HG02588 (cell line): ENCODE results near the gene PLXDC2.

ENCODE experiments used
- ATAC-seq: cut with Tn5 transposase; IDR thresholded peaks from one replicate; pipeline ENCODE4 v1.9.1; 2021; ENCODE audit warnings: mild to moderate bottlenecking, moderate library complexity; ENCODE audit not compliant: unreplicated experiment

The PLXDC2 gene

DNA sequence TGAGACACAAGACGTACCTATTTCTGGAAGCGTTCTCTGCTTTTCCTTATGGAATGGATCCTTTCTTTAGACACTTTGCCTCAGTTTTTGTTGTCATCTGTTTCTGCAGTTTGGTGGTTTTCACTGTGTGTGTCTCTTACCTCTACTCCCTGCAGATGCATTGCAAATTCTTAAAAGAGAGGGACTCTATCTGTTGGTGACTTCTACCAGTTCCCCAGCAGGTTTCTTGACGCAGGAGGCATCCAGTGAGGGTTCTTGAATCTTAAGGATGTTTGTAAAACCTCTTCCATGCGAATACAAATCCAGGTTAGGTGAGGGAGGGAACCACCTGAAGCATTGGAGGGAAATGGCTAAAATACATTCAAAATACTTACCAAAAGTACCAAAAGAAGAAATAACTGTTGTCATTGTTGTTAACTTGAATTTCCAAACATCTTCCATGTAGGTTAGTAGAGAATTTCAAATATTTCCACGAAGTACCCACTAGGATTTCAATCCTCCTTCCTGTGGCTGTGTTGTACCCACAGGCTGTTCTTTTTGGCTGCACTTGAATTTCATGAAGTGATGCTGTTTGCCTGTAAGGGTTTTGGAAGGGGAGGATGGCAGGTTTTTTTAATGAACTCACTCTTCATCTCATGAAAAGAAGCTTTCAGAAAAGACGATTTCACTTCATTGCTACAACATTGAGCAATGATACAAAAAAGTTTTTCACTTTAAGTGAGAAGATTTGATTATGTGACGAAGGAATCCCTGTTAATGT is 32.2 kb downstream of the PLXDC2 start:
- no peak for ATAC-seq

DNA sequence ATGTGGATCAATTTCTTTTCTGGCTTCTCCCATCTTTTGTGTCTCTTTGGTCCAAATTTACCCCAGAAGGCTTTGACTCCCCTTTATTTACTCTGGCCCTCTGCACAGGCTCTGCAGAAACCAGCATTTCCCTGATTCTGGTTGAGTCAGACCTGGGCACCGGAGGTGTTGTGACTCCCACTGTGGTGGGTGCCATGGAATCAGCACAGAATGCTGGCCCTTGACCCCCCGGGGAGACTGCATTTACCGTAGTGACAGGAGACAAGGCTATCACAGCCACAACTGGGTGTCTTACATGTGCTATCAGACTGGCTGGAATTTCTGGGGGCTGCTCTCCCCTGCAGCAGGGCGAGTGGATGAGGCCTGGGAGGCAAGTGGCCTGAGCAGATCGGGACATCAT is 37.6 kb downstream of the PLXDC2 start:
- no peak for ATAC-seq

DNA sequence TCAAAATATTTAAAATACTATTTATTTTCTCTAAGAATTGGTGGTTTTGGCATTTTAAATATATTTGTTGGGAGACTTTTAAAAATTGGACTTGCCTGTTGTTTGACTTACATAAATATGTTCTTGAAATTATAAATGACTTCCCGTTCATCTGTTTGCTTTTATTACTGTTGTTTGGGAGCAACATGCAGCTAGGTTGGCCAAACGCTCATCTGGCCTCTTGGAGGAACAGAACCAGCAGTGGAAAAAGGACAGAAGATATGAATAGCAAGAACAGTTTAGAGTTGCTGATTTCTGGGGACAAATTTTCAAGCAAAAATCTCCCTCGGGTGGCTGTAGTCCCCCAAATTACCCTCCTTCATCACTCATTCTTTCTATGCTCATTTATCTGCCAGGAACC is 41.6 kb downstream of the PLXDC2 start:
- no peak for ATAC-seq

DNA sequence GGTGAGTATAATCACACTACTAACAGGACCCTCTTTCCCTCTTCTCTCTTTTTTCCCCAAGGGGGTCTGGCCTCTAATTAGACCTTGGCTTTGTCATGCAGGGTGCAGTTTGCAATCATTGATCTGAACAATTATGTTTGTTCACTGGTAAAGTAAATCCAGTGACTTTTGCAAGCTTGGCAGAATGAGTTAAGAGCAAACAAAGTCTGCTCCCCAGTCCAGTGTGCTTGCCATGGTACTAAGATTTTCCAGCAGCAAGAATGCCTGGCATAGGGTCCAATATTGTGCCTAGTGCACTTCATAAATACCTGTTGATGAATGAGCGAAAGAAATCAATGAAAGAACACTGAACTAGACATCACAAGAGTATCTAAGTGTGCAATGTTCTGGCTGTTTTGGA is 43.9 kb downstream of the PLXDC2 start:
- no peak for ATAC-seq

DNA sequence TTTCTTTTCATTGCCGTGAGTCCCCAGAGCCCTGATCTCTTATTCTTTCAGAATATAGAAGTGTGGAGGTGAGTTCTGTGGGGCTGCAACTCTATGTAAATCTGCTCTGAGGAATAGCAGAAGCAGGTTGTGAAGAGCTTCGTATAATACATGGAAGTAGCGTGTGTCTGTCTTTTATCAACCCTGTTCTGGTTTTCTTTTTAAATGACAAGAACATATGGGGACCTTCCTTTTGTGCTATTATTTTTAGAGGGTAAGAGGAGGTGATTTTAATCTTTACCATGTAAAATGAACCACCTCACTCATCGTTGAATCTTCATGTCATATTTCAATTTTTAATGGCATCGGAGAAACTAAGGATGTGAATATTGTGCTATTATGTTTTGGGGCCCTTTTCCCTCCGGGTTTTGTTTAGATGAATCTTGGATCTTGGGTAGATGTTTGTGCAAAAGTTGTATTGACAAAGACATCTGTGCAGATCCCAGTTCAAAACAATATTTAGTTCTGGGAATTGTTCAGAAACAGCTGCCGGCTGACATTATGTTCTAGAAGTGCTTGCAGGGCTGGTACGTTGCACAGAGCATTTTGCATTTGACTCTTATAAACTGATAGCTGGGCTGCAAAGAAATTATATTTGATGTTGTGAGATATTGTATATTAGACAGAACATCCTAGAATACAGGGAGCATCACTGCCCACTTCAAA is 46.7 kb downstream of the PLXDC2 start:
- no peak for ATAC-seq

DNA sequence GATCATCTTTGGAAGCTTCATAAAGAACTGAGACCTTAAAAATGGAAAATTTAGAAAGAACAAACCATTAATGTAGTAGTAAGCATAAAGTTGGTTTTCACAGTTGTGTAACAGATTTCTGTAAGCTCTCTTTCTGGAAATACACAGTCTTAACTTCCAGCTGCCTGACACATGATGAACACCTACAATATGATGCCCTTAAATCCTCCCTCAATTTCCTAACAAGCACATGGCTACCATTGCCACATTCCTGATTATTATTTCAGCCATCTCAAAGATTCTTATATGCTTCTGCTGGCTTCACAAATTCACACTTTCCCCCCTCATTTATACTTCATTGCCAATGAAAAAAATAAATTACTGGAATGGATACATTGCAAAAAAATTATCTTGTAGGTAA is 49.4 kb downstream of the PLXDC2 start:
- ATAC-seq, result no peak

DNA sequence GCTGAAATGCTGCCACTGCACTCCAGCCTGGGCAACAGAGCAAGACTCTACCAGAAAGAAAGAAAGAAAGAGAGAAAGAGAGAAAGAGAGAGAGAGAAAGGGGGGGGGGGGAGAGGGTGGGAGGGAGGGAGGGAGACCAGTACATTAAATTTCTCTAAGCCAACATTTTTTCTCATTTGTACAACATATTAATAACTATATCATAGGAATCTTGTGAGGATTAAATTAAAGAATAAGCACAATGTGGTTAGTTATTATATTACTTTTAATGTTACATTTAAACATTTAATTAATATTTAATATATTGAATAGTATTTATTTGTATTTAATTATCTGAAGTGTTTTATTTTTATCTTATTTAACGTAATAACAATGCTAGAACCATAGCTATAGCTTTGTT is 53.1 kb downstream of the PLXDC2 start:
- no peak for ATAC-seq

DNA sequence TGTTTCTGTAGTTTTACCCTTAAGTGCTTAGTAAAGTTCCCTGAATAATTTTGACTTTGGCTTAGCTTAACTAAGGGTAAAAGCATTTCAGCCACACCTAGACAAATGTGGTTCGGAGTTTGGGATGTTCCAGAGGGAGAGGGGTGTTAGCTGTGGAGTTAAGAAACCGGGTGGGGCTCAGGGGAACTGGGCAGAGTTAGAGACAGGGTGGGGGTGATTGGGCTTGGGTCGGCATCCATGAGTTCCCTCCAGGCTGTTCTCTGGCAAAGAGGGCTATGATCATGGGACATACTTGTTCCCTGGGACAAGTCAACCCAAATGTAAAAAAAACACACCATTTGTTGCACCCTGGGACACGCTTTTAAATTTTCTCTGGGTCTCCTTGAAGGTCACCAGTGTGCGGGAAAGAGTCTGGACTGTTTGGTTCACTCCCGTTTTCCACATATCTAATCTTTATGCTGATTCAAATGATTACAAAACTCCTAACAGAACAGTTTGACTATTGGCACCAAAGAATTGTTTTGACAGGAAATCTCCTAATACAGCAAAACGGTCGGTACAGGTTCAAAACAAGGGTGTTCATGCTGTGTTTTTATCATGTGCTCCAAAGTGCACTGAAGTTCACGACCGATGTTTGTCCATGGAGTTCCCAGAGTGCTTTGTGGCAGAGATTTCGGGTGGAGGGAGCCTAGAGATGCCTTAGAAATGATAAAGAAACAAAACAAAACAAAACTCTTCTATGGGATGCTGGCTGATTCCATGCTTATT is 56.5 kb downstream of the PLXDC2 start:
- no peak for ATAC-seq

DNA sequence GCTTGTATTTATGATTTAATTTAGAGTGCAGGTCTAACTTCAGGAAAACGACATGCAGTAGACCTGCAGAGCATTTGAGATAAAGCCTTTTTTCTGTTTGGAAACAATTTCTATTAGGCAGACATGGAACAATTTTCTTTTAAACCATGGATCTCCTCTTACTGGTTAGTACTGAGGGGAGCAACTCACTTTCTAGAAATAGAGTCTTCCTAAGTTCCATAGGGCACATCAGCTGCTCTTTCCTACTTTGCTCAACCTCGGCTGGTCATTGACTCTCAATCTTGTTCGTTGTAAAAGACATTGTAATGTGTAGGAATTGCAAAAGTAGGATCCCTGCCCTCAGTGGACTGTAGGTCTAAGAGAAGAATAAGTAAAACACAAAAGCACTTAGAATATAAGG is 58.0 kb downstream of the PLXDC2 start:
- ATAC-seq, result no peak

DNA sequence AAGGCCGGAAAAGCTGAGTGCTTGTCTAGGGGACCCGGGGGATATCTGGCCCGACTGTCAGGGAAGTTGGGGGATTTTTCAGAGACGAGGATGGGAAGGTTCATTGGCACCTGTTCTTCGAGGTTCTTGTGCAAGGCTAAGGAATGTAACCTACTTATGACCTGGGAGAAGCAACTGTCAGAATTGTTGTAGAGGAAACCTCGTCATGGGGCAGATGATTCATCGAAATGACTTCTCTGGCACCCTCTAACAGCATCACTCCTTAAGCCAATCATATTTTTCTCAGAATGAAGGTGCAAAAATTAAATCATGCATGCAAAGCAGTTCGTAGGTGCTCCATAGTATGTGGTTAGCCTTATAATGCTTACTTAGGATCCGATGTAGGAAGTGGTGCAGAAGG is 58.6 kb downstream of the PLXDC2 start:
- ATAC-seq, result no peak

DNA sequence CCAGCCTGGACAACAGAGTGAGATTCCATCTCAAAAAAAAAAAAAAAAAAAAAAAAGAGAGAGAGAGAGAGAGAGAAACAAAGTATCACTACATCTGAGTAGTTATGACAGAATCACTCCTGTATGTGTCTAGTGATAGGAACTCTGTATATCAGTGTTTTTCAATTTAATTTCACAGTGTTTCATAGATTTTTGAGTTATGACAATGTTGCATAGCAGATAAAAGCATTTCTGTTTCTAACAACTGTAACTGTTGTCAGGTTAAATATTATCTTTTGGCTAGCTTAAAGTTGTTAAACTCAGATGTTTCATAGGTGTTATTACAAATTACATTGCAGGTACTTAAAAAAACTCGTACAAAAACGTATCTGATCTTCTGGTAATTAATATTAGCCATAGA is 60.3 kb downstream of the PLXDC2 start:
- no peak for ATAC-seq

DNA sequence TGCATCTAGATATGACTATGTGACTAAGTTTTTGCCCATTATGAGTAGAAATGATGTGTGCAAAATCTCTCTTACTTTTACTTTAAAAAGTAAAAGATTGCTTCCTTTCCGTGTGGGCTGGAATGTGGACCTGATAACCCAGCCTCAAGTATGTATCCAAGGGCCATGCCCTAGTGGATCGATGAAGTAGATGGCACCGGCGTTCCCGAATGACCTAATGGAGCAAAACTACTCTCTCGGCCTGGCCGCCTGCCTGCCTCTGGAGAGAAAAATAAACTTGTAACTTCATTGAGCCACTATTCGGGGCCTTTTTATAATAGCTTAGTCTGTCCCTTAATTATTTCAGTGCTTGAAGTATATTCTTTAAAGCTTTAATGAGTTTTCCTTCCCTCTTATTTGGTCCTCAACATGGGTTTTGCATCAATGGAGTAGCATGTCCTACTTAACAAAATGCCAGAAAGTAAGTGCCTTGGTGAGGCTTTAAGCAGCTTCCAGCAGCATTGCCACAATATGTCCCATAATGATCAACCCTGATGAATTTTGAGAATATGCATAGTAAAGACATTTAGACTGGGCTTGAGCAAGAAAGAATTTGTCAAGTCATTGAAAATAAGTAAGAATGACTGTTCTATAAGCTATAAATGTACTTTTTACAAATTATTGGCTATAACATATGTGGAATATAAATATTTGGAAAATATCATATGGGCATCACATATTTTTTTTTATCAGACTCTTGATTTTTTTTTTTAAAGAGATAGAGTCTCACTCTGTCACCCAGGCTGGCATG is 61.4 kb downstream of the PLXDC2 start:
- ATAC-seq, result no peak

DNA sequence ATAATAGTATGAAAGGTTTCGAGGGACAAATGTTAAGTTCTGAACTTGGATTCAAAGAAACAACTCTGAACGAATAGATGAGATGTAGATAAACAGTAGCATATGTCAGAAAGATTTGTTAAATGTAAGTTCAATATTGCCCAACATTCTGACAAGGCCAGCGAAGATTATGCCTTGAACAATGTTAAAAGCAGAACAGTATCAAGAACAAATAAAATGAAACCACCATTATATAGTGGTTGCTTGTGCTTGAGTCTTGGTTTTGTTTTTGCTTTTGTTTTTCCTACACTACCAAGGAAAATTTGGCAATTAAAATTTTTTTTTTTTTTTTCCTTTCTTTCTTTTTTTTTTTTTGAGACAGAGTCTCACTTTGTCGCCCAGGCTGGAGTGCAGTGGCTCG is 66.4 kb downstream of the PLXDC2 start:
- ATAC-seq, result no peak

DNA sequence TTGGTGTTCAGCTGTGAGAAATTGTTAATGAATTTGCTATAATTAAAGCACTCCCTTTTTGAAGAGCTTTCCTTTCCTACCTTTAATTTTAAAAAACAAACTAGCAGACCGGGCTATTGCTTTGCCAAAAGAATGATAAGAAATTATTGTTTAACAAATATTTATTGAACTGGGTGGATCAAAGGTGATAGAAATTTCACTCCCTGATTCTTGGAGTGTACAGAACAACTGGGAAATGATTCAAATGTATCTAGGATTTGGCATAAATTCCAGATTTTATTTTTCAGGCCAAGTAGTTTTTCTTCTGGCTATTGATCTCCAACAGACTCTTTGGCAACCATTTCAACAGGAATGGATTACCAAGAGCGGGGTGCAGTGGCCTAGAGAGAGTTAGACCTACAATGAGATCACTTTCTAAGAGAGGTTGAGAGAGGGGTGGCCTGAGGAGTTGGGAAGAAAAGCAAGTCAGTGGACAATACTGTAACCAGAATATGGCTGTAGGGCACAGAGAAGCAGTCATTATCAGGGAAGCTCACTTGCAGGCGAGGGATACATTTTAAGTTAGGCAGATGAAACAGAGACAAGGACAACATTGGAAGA is 71.9 kb downstream of the PLXDC2 start:
- ATAC-seq, result no peak

DNA sequence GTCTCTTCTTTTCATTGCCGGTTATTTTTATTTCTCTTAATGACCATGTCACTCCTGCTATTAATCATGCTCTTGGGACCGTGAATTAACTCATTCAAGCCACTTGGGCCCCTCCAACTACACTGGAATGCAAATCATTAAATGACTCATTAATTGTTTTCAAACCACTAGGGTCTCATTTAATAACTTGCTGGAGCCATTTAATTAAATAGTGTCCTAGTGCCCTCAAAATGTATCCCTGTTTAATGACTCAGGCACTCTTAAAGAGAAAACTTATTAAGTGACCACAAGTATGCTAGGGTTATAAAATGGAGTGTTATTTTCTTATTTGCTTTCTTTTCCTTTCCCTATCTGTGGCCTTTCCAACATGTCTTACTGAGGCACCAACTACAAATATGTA is 73.0 kb downstream of the PLXDC2 start:
- no peak for ATAC-seq

DNA sequence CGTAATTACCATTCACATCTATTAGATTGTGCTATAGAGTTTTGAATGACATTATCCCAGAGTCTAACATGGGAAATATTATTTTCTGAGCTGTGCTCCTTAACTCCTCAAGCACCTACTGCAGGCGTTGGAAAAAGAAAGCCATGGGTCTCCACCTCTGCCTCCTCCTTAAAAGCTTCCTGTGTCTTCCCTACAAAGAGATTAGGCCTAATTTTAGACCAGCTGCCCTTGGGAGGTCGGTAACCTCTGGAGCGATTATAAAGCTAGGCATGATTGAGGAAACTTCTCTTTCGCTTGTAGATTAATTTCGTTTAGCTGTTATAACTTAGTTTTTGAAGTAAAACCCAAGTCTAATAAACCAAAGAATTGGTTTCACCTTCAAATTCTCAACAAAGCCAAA is 75.2 kb downstream of the PLXDC2 start:
- no peak for ATAC-seq

DNA sequence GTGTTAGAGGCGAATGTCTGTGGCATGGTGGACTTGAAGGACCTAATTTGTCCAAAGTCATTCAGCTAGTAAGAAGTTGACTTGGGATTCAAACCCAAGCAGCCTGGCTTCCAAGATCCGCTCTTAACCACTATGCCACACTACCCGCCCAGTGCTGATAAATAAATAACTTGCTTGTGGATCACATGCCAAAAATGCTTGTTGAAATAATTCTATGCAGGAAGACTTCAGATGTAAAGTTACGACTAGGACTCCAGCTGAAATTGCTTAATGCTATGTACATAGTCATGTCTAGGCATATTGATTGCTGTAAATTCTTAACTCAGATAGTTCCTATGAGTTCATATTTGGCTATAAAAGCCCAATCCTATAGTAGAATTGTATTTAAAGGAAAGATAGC is 76.0 kb downstream of the PLXDC2 start:
- no peak for ATAC-seq

DNA sequence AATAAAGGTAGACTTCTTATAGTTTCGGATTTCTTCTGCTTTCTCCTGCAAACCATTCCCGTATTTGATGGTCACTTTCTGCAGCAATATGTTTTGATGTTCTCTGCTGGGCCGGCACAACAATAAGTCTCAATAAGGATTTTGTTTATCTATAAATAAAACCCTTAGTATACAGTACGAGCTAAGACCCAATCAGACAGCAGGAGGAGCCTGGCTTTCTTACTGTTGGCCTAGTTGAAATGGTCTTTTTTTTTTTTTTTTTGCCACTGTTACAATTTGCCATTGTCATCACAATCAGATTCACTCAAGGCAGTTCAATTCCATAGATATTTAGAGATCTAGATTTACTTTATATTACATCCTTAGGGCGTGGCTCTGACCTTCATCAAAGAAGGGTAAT is 76.4 kb downstream of the PLXDC2 start:
- no peak for ATAC-seq

DNA sequence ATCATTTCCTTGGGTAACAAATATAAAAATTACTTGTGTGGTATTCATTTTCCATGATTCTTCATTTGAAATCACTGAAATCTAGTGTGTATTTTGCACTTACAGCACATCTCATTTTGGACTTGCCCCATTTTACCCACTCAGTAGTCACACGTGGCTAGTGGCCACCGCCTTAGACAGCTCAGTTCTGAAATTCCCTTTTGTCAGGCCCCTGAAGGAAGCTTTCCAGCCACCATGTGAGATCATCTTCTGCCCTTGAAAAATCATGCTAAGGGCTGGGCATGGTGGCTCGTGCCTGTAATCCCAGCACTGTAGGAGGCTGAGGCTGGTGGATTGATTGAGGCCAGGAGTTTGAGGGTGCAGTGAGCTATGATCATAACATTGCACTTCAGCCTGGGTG is 79.3 kb downstream of the PLXDC2 start:
- no peak for ATAC-seq

DNA sequence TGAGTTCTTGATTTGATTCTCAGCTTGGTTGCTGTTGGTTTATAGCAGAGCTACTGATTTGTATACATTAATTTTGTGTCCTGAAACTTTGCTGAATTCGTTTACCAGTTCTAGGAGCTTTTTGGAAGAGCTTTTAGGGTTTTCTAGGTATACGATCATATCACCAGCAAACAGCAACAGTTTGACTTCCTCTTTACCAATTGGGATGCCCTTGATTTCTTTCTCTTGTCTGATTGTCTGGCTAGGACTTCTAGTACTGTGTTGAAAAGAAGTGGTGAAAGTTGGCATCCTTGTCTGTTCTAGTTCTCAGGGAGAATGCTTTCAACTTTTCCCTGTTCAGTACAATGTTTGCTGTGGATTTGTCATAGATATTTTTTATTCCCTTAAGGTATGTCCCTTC is 86.2 kb downstream of the PLXDC2 start:
- no peak for ATAC-seq

DNA sequence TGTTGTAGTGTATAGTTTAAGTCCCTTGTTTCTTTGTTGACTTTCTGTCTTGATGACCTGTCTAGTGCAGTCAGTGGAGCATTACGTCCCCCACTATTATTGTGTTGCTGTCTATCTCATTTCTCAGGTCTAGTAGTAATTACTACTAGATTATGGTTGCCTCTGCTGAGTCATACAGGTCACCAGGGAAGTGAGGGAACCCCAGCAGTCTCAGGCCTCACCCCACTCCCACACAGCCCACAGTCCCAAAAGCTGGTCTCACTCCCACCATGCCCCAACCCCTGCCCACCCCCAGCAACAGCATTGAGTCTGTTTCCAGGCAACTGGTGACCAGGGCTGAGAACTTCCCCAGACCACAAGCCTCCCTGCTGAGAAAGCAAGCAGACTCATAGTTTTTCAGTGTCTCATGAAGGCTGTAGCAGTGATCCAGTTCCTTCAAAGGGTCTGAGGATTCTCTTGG is 88.0 kb downstream of the PLXDC2 start:
- peak; percentile 89 for ATAC-seq
